Measurements from ENCODE around the gene SHCBP1L. TPM values are rescaled to one million over a fixed set of nuclear protein-coding genes. Genes with fewer than 3 reads are reported as not detected.

Gene SHCBP1L
- total RNA-seq, 2 experiments from 2014 or later = 1.5 TPM; not detected in 1

- Histone ChIP-seq H4K20me1 (ENCODE audit: insufficient read depth, low read length) (peaks cover 77% of the 10 kb centered on the region), H3K9me3 (ENCODE audit: low read length) (no peaks in the 10 kb centered on the region), H3K27ac (ENCODE audit: low read depth, low read length, poor library complexity, severe bottlenecking) (no peak overlapping the region), H3K36me3 (ENCODE audit: insufficient read depth, low read length) (peaks cover 100% of the 10 kb centered on the region), H3K4me3 (ENCODE audit: low read depth, low read length, poor library complexity, severe bottlenecking) (no peak overlapping the region), H3K4me2 (ENCODE audit: low read length) (no peak overlapping the region), H3K79me2 (ENCODE audit: insufficient read depth, low read depth, low read length) (peaks cover 99% of the 10 kb centered on the region), H3K4me1 (ENCODE audit: insufficient read depth, low read length, poor library complexity, severe bottlenecking) (no peaks in the 10 kb centered on the region), H3K9me2 (ENCODE audit: insufficient read depth, low read length) (no peaks in the 10 kb centered on the region), H2AFZ (ENCODE audit: low read length) (no peak overlapping the region)
- DNase-seq (ENCODE audit: low spot score) = no peak
- POLR2A ChIA-PET = no interaction called here
- TF ChIP-seq EZH2phosphoT487 (IDR thresholded peaks at IDR 0.05; ENCODE audit: borderline replicate concordance, low read depth, low read length) = no peak
- no peak for TF ChIP-seq CTCF (conservative IDR thresholded peaks at IDR 0.05; ENCODE audit: low read length)
- intact Hi-C loops (cut with micrococcal nuclease; ENCODE audit: unreplicated experiment) = no loop called here
- no TSS peak for BruUV-seq (replicated peaks)
- CTCF ChIA-PET (ENCODE audit: unreplicated experiment) = no interaction called here
Observed at GRCh38 chr1:182850319-182850718, 102.6 kb downstream of the SHCBP1L start.

Small RNA genes within 50 kb of the gene (small RNA-seq; reads per million reads assigned to genes)
- gene HMGN1P4 (not detected), gene RNU6-41P (not detected)

Other genes starting within 250 kb of the SHCBP1L start
- 2.2 and 4.1 TPM in 2 replicates for gene NPL, start 163.4 kb downstream of the SHCBP1L start, total RNA-seq (2014; rRNA removed; shearing (Covaris generic))
- 6.3 and 7.0 TPM in 2 replicates for gene NPL, start 163.4 kb downstream of the SHCBP1L start, total RNA-seq (2022)
- 217 and 276 TPM in 2 replicates for gene DHX9, start 113.8 kb downstream of the SHCBP1L start, total RNA-seq (2014; rRNA removed; shearing (Covaris generic))
- gene DHX9, start 113.8 kb downstream of the SHCBP1L start, total RNA-seq (2022) = 251 and 271 TPM in 2 replicates
- gene LAMC1, start 70.3 kb upstream of the SHCBP1L start, total RNA-seq (2014; rRNA removed; shearing (Covaris generic)) = 24.2 and 26.3 TPM in 2 replicates
- 32.0 and 42.1 TPM in 2 replicates for gene LAMC1, start 70.3 kb upstream of the SHCBP1L start, total RNA-seq (2022)
- gene LAMC2, start 233.1 kb upstream of the SHCBP1L start, total RNA-seq (2014; rRNA removed; shearing (Covaris generic)) = not detected in 2 replicates
- gene LAMC2, start 233.1 kb upstream of the SHCBP1L start, total RNA-seq (2022) = 0.38 and 0.63 TPM in 2 replicates